Tibial nerve (tissue), 3 donors: Measurements from ENCODE around the gene TBL1XR1.
"Not testable (repeated sequence)": the region's sequence is repeated elsewhere in the genome, so short reads cannot be mapped to it uniquely, and the experiment has no call there.

Experiments
- POLR2A ChIP-seq, 2 donors: fragments of 450-650 bp; IDR thresholded peaks; one replicate each; pipeline ENCODE4 v1.6.1; 2017; ENCODE audit warnings: antibody characterized with exemption in 2 of 2, mild to moderate bottlenecking in 2 of 2, moderate library complexity in 2 of 2
- TF ChIP-seq, protein P1 (sequence below), 5 experiments: fragments of 200-600 bp in 3 of 5; fragments of 450-650 bp in 2 of 5; sonication (generic) in 3 of 5; IDR thresholded peaks; one replicate each; pipeline ENCODE4 v1.5.1; 2016 to 2019; ENCODE audit warnings: antibody characterized with exemption in 5 of 5, mild to moderate bottlenecking in 3 of 5, moderate library complexity in 2 of 5

DNA sequence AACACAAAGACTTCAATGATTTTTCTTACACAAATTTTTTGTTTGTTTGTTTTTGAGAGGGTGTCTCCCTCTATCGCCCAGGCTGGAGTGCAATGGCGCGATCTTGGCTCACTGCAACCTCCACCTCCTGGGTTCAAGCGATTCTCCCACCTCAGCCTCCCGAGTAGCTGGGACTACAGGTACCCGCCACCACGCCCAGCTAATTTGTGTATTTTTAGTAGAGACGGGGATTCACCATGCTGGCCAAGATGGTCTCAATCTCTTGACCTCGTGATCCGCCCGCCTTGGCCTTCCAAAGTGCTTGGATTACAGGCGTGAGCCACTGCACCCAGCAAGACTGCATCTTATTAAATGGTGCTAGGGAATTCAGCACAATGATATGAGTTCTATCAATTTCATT lies 4.0 kb downstream of the TBL1XR1 start:
- TF ChIP-seq, protein P1, sequence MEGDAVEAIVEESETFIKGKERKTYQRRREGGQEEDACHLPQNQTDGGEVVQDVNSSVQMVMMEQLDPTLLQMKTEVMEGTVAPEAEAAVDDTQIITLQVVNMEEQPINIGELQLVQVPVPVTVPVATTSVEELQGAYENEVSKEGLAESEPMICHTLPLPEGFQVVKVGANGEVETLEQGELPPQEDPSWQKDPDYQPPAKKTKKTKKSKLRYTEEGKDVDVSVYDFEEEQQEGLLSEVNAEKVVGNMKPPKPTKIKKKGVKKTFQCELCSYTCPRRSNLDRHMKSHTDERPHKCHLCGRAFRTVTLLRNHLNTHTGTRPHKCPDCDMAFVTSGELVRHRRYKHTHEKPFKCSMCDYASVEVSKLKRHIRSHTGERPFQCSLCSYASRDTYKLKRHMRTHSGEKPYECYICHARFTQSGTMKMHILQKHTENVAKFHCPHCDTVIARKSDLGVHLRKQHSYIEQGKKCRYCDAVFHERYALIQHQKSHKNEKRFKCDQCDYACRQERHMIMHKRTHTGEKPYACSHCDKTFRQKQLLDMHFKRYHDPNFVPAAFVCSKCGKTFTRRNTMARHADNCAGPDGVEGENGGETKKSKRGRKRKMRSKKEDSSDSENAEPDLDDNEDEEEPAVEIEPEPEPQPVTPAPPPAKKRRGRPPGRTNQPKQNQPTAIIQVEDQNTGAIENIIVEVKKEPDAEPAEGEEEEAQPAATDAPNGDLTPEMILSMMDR (IDR thresholded peaks at IDR 0.05): not testable (repeated sequence)
- TF ChIP-seq POLR2A (IDR thresholded peaks at IDR 0.05): not testable (repeated sequence)
